Superior temporal gyrus (tissue), 1 donor: ENCODE measurements around the gene GLB1L.
A peak's percentile ranks its signal among the peaks of the same experiment; 100 is the strongest.

Experiments used
- DNase-seq: peaks from one replicate; pipeline ENCODE4 v3.0.0-alpha.2; 2016; ENCODE audit errors: extremely low spot score

GLB1L gene

GRCh38 chr2:219252900-219253752 is 7.9 kb upstream of the GLB1L start, which contains the start of gene TUBA4B:
Gene TUBA4B (plus strand): TSS chr2:219253243. CDS start chr2:219253408, 165 bp downstream.
- DNase-seq, result no peak

GRCh38 chr2:219252570-219252899 is 7.3 kb upstream of the GLB1L start:
- no peak for DNase-seq

GRCh38 chr2:219252084-219252483 is 6.8 kb upstream of the GLB1L start:
- no peak for DNase-seq

- no peak for DNase-seq
These were observed 6.4 kb upstream of the GLB1L start for GRCh38 chr2:219251656-219252055.

- no peak for DNase-seq
These were observed 5.0 kb upstream of the GLB1L start for GRCh38 chr2:219250049-219250781.

- peak; percentile 68 for DNase-seq
These were observed 4.1 kb upstream of the GLB1L start for GRCh38 chr2:219249203-219249980.

DNA sequence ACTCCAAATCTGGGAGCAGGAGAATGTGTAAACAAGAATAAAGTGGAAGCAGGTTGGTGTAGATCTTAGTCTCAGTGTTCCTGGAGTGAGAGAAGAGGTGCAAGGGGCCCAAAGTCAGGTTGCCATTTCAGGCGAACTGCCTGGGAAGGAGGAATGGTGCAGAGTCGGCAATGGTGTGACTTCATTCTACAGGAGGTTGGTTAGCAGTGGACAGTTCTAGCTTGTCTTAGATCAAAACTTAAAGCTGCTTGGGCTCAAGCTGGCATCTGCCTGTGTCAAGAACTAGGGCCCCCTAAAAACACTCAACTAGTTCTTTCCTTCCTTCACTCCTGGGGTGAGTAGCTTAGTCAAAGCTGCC is 3.6 kb upstream of the GLB1L start:
- no peak for DNase-seq

GRCh38 chr2:219247678-219248642 is 2.7 kb upstream of the GLB1L start:
- no peak for DNase-seq

- DNase-seq, result no peak
These were observed 1.3 kb upstream of the GLB1L start for GRCh38 chr2:219246559-219246958.

GRCh38 chr2:219245899-219246230 is 621 bp upstream of the GLB1L start:
- DNase-seq, result no peak

- DNase-seq, result no peak
These were observed 476 bp downstream of the GLB1L start for GRCh38 chr2:219244789-219245147.

DNA sequence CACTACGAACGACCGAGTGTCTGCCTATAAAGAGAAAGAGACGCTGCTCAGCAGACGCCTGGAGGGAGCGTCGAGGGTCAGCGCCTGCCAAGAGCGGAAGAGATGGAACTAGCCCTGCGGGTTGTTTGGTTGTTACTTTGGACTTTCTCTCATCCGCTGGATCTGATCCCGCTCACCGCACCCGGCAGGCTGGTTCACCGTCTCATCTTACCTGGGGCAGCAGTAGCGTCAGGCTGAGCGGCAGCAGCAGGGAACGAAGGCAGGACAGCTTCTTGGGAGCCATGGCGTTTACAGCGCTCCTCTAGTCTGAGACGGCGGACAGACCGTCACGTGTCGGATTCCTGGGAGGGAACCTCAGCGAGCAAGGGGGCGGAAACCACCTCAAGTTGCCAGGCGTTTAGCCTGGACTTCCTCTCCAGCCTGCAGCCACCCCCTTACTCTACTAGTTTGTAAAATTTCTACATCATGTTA is 1.9 kb downstream of the GLB1L start:
- no peak for DNase-seq

GRCh38 chr2:219234331-219234730 is 10.9 kb downstream of the GLB1L start:
- no peak for DNase-seq

DNA sequence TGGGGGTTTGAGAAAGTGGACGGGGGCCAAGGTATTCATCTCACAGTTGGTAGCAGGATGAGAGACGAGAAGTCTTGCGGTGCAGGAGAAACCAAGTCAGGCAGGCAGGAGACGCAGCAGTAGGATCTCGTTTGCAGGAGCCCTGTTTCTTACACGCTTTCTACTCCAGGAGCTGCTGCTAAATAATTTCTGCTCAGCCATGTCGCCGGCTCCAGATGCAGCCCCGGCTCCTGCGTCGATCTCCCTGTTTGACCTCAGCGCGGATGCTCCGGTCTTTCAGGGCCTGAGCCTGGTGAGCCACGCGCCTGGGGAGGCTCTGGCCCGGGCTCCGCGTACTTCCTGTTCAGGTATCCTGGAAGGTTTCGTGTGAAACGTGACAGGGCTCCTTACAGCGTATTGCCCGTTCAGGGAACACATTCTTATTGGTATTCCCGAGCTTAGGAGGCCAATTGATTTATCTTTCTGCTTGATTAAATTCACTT is 15.1 kb downstream of the GLB1L start:
- no peak for DNase-seq

DNA sequence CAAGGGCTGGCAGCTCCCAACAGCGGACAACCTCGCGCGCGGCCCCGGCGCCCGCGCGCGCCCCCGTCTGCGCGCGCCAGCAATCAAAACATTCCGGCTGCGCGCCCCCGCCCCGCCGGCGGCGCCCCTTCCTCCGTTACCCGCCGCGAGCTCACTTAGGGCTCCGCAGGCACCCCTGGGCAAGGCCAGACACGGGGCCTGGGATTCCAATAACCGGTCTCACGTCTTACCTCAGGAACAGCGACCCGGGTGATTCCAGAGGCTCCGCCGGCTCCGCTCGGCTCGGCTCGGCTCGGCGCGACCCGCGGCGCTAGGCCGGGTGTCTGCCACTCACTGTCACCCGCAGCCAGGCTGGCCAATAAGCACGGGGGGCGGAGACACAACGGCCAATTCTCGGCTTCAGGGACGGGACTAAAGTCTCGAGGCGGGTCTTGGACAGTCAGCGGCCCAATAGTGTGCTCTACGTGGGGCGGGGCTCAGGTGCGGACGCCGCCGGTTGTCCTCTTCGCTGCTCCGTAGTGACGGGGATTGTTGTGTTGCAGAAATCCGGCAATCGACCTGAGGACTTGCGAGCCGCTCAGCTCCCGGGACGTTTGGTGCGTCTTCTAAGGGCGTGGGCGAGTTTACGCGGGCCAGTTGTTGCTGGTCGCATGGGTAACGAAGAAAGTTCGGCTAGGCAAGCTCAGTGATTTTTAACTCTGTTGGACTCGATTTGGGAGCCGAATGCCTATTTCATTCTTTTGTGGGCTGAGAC is 15.8 kb downstream of the GLB1L start, which contains the start of the genes ANKZF1 and ATG9A:
ANKZF1 (plus strand) TSS at position 502 of the 754 bp plus-strand sequence. CDS start 452 bp downstream, outside the sequence.
ATG9A (minus strand) TSS at position 332 of the 754 bp plus-strand sequence. CDS start 1,612 bp downstream, outside the sequence.
- peak; percentile 99 for DNase-seq

DNA sequence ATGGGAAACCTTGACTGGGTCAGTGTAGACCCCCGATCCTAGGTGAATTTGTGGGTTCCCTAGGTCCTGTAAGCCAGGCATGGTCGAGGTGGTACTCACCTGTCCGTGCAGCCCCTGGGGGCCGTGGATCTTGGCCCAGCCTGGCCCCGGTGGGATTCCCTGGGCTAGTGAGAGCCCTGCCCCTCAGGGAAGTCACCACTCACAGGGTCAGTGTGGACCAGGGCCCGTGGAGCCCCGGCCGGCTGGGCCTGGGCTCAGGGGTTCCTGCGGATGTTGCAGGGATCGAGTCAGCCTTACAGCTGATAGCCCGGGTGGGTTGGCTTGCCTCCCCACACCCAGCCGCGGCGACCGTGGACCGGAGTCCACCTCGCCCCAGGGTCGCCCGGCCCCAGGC is 16.3 kb downstream of the GLB1L start:
- DNase-seq, result no peak

- DNase-seq, result no peak
These were observed 17.0 kb downstream of the GLB1L start for GRCh38 chr2:219228041-219228910.

GRCh38 chr2:219225350-219225749 is 19.9 kb downstream of the GLB1L start:
- DNase-seq, result no peak
